ENCODE measurements around the gene VAMP1.

- TF ChIP-seq SP1 (IDR thresholded peaks at IDR 0.05): no peak
- no peak for TF ChIP-seq FOXK2 (IDR thresholded peaks at IDR 0.05)
- TF ChIP-seq NFRKB (IDR thresholded peaks at IDR 0.05): no peak
- no peak for TF ChIP-seq LEF1 (IDR thresholded peaks at IDR 0.05; ENCODE audit: borderline replicate concordance)
- TF ChIP-seq FOXM1 (IDR thresholded peaks at IDR 0.05; ENCODE audit: borderline replicate concordance): no peak
Measured at GRCh38 chr12:6494258-6494743, 23.8 kb upstream of the VAMP1 start.
